ENCODE measurements around the gene TRPC6.

- TF ChIP-seq CTCF (IDR thresholded peaks at IDR 0.05; ENCODE audit: low read length), result no peak
- TF ChIP-seq EZH2 (IDR thresholded peaks at IDR 0.05; ENCODE audit: borderline replicate concordance, low read length), result no peak
These were observed 137.6 kb downstream of the TRPC6 start for GRCh38 chr11:101446238-101446637.

Data from OCI-LY1 (cell line).